Urothelium cell line (cell line): Measurements from ENCODE around the gene NXT2.
"Not testable (repeated sequence)": the region's sequence is repeated elsewhere in the genome, so short reads cannot be mapped to it uniquely, and the experiment has no call there.

Experiments
- DNase-seq: peaks from one replicate; pipeline ENCODE4 v3.0.0; 2011; ENCODE audit warnings: low spot score, mixed read lengths
- FAIRE-seq: peaks from 2 replicates; lab custom pipeline; 2011; peaks lifted over from hg19 to GRCh38; lab: Jason Lieb, UNC

The NXT2 gene

DNA sequence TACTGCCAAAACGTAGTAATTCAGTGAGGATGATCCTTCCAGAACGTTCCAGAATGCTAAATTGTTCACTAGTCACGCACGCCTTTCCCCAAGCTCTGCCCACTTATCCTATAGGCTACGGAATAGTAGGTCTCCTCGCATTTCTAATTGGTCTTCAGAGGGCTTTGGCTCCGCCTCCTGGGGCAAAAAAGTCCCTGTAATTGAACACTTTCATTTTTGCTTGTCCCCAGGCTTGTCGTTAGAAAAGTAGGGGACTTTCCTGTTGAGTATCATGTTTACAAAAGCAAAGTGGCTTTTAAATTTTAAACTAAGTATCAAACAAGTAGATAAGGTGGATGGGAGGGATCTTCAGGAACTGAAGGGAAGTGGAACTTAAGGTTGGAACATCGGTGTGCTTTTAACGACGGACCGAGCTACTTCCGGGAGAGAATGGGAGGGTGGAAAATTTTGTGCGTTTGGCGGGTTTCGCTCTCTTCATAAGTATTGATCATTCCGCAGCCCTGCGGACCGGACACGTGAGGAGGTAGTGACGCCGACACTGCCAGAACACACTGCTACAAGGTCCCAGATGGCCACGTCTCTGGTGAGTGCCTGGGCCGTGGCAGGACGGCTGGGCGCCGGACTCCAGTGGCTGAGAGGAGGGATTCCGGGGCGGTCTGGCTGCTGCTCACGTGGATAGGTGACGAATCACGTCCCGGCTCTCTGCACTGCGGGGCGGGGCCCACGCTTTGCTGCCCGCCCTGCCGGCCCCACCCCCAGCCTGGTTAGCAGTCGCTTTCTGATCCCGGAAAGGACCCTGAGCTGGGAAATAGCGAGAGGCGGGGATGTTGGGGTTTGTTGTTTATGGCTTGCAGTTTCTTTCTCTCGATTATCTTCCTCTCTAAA is at the start of gene NXT2:
NXT2 (plus strand) TSS at position 406 of the 885 bp plus-strand sequence; CDS start at position 569, 163 bp downstream.
- DNase-seq (peak; percentile 82), FAIRE-seq (no peak)

GRCh38 chrX:109487640-109488039 is 49.0 kb upstream of the NXT2 start:
- DNase-seq, result no peak
- no peak for FAIRE-seq

DNA sequence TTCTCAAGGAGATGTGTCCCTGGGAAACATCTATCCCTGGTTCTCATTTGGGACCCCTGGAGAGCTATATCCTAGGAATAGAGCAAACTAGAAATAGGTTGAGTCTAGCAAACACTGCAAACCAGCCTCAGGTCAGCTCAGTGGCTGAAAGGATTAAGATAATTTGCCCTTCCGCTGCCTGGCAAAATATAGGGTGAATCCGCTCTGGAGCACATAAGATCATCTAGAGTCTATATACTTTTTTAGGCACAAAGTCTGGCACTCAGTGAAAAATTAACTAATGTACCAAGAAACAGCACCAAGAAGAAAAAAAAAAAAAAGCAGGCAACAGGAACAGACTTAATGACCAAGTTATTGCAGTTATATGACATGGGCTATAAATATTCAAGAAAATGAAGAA is 47.5 kb upstream of the NXT2 start:
- no peak for DNase-seq
- no peak for FAIRE-seq

DNA sequence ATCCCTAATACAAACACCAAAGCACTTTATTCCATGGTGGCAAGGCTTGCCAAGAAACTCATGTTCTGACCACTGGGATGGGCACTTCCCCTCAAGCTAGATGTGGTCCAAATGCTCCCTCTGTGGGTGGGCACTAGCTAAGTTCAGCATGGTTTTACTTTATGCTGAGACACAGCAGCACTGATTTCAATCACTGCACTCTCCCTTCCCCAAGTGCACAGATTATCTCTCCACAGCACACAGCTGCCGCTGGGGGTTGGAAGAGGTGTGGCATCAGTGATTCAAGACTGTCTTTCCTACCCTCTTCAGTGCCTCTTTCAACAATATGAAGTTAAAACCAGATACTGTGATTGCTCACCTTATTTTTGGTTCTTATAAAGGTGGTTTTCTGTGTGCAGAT is 38.2 kb upstream of the NXT2 start:
- DNase-seq, result no peak
- no peak for FAIRE-seq

DNA sequence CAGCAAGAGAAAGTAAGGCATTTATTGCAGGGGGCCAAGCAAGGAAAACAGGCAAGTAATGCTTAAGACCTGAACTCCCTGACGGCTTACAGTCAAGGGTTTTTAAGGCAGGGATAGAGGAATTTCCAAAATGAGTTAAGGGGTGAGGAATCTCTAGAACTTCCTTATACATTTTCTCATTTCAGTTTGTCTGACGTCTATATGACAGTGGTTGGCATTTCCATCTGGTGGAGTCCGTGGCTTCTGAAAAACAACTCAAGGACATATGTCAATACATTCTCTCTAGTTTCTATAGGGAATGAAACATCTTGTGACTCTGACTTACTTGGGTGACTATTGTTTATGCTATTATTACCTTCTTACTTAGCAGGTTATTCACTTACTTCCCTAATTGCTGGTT is 35.5 kb upstream of the NXT2 start:
- DNase-seq (no peak), FAIRE-seq (no peak)

DNA sequence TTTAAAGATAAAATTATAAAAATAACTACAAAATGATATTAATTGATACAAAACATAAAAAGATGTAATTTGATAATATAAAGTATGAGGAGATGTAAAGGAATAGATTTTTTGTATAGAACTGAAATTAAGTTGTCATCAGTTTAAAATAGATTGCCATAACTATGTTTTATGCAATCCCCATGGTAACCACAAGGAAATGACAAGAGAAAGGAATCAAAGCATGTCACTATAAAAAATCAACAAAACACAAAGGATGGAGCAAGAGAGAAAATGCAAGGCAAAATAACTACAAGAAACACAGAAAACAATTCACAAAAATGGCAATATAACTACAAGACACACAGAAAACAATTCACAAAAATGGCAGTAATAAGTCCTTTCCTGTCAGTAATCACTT is 27.7 kb upstream of the NXT2 start:
- FAIRE-seq (no peak), DNase-seq (no peak)

GRCh38 chrX:109511113-109511512 is 25.5 kb upstream of the NXT2 start:
- FAIRE-seq (no peak), DNase-seq (no peak)

DNA sequence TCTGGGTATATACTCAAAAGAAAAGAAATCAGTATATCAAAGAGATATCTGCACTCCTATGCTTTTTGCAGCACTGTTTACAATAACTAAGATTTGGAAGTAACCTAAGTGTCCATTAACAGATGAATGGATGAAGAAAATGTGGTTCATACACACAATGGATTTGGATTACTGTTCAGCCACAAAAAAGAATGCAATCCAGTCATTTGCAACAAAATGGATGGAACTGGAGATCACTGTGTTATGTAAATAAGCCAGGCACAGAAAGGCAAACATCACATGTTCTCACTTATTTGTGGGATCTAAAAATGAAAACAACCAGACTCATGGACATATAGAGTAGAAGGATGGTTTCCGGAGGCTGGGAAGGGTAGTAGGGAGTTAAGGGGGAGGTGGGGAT is 17.6 kb upstream of the NXT2 start:
- DNase-seq, result no peak
- FAIRE-seq, result no peak

GRCh38 chrX:109533005-109533404 is 3.6 kb upstream of the NXT2 start:
- FAIRE-seq (no peak), DNase-seq (no peak)

GRCh38 chrX:109533631-109534030 is 3.0 kb upstream of the NXT2 start:
- no peak for DNase-seq
- FAIRE-seq, result no peak

- FAIRE-seq, result no peak
Measured at GRCh38 chrX:109534933-109535332, 1.7 kb upstream of the NXT2 start.

DNA sequence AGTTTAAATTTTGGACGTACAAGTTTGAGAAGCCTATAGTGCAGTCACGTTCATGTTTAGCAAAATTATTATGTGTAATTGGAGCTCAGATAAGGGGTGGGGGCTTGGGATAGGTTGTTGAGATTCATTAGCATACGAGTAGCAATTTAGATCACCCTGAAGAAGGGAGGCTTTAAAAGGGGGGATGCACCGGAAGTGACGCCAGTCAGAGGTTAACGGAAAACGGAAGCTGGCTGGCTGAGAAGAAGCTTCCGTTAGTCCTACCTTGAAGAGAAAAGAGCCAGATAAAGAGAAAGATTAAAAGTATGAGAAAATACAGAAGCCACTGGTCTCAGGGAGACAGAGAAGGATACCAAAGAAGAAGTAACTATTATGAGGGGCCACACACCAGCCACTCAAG is 1.1 kb upstream of the NXT2 start:
- DNase-seq, result no peak
- FAIRE-seq, result no peak

More at GRCh38 chrX:109534933-109535332, 1.7 kb upstream of the NXT2 start:
- DNase-seq, result no peak

DNA sequence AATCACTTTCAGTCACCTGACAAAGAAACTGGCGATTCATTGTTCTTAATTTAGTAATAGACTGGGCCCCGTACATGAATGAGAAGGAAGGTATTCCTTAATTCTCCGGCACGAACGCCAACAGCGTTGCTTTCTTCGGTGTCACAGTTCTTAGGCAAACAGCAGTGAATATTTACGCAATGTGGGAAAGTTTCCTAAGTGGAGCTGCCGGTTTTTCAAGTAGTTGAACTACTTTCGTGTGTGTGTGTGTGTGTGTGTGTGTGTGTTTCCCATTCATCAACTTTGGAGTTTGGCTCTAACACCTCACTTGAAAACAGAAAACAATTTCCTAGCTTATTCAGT is 651 bp downstream of the NXT2 start:
- DNase-seq (no peak), FAIRE-seq (no peak)

DNA sequence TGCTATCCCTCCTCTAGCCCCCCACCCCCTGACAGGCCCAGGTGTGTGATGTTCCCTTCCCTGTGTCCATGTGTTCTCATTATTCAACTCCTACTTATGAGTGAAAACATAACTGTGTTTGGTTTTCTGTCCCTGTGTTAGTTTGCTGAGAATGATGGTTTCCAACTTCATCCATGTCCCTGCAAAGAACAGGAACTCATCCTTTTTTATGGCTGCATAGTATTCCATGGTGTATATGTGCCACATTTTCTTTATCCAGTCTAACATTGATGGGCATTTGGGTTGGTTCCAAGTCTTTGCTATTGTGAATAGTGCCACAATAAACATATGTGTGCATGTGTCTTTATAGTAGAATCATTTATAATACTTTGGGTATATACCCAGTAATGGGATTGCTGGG is 2.4 kb downstream of the NXT2 start:
- not testable (repeated sequence) for FAIRE-seq, DNase-seq

- DNase-seq (no peak), FAIRE-seq (no peak)
Measured at GRCh38 chrX:109553862-109554261, 17.2 kb downstream of the NXT2 start.

DNA sequence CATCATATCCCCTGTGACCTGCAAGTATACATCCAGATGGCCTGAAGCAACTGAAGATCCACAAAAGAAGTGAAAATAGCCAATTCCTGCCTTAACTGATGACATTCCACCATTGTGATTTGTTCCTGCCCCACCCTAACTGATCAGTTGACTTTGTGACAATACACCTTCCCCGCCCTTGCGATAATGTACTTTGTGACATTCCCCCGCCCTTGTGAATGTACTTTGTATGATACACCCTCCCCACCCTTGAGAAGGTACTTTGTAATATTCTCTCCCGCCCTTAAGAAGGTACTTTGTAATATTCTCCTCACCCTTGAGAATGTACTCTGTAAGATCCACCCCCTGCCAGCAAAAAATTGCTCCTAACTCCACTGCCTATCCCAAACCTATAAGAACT is 39.4 kb downstream of the NXT2 start:
- not testable (repeated sequence) for FAIRE-seq, DNase-seq

GRCh38 chrX:109577055-109577454 is 40.4 kb downstream of the NXT2 start:
- DNase-seq (no peak), FAIRE-seq (no peak)

GRCh38 chrX:109578916-109579315 is 42.3 kb downstream of the NXT2 start:
- FAIRE-seq, result no peak

DNA sequence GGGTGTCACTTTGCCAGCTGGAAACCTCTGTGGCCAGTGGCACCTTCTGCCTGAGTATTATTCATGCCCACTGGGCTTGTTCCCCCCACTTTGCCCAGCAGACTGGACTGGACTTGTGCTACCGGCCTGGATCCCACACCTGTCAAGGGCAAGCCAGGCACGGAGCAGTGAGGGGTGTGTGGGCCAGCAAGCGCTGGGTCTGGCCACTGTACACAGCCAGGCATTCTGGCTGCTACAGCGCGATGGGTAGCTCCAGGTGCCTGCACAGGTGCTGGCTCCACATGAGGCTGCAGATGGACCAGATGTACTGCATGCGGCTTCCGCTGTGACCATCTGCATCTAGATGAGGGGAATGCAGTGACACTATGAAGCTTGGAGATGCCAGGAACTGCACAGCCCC is 48.8 kb downstream of the NXT2 start:
- FAIRE-seq (no peak), DNase-seq (no peak)

More at GRCh38 chrX:109578916-109579315, 42.3 kb downstream of the NXT2 start:
- no peak for DNase-seq

GRCh38 chrX:109590176-109590575 is 53.5 kb downstream of the NXT2 start:
- no peak for FAIRE-seq
- DNase-seq, result no peak
